Loucy (cell line): ENCODE results near the gene SLC22A8.

Experiments used
- EZH2phosphoT487 ChIP-seq: fragments of 200-600 bp; IDR thresholded peaks from 2 replicates; pipeline ENCODE4 v1.6.1; 2018; ENCODE audit warnings: antibody characterized with exemption, mild to moderate bottlenecking, moderate library complexity, borderline replicate concordance
- TF ChIP-seq, protein P1 (sequence below): fragments of 200-600 bp; sonication (generic); conservative IDR thresholded peaks from 2 replicates; pipeline ENCODE4 v1.5.1; 2014; ENCODE audit warnings: mild to moderate bottlenecking, antibody characterized with exemption, low read length

DNA sequence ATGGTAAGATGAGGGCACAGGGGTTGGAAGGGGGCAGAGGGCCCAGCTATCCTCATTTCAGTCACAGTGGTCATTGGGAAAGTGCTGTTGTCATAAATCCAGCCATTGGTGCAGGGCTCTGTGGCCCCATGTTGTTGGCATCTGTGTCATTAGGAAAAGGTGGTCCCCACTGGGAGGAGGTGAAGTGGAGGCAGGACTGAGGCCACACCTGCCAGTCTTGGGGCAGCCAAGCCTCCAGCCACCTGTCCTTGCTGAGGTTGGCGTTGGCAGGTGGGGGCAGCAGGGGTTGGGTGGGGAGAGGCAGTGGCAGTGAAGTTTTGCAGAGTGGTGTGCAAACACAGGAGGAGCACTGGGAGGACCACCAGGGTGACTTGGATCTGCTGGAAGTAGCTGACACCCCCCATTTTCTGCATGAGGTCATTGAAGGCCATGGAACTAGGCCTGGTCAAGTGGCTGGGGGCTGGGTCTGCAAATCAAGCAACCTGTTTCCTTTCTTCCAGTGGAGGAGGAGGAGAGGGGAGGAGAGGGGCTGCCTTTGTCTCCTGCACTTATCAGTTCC, 56.1 kb downstream of the SLC22A8 start:
- TF ChIP-seq, protein P1, sequence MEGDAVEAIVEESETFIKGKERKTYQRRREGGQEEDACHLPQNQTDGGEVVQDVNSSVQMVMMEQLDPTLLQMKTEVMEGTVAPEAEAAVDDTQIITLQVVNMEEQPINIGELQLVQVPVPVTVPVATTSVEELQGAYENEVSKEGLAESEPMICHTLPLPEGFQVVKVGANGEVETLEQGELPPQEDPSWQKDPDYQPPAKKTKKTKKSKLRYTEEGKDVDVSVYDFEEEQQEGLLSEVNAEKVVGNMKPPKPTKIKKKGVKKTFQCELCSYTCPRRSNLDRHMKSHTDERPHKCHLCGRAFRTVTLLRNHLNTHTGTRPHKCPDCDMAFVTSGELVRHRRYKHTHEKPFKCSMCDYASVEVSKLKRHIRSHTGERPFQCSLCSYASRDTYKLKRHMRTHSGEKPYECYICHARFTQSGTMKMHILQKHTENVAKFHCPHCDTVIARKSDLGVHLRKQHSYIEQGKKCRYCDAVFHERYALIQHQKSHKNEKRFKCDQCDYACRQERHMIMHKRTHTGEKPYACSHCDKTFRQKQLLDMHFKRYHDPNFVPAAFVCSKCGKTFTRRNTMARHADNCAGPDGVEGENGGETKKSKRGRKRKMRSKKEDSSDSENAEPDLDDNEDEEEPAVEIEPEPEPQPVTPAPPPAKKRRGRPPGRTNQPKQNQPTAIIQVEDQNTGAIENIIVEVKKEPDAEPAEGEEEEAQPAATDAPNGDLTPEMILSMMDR, result no peak
- TF ChIP-seq EZH2phosphoT487, result no peak
